ENCODE results near the gene COLQ. TPM values are rescaled to one million over a fixed set of nuclear protein-coding genes. Genes with fewer than 3 reads are reported as not detected.

Gene COLQ
- total and polyA plus RNA-seq, 4 donors, result 0.27 to 2.6 (median 0.67) TPM

GRCh38 chr3:15478640-15478979, 42.9 kb downstream of the COLQ start:
- WGBS, result 85% methylated on average over 5 of the region's 5 CpGs
- no peaks in the 10 kb centered on the region for H3K36me3 ChIP-seq (ENCODE audit: control insufficient read depth in 4 of 4, insufficient read depth in 3 of 4, low read depth in 1 of 4, low read length in 3 of 4)
- no peak overlapping the region for H3K27ac ChIP-seq (ENCODE audit: low read depth in 1 of 2, low read length in 2 of 2)
- no peak for TF ChIP-seq FOXA2 (IDR thresholded peaks at IDR 0.05)
- no peak for TF ChIP-seq RXRA (IDR thresholded peaks at IDR 0.05)
- TF ChIP-seq, protein P1, sequence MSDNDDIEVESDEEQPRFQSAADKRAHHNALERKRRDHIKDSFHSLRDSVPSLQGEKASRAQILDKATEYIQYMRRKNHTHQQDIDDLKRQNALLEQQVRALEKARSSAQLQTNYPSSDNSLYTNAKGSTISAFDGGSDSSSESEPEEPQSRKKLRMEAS (IDR thresholded peaks at IDR 0.05), result no peak
- no peak for TF ChIP-seq FOXA1 (IDR thresholded peaks at IDR 0.05)
- TF ChIP-seq GABPA (IDR thresholded peaks at IDR 0.05 in 1 of 2, conservative IDR thresholded peaks at IDR 0.05 in 1 of 2), result no peak
- no peaks in the 10 kb centered on the region for H3K4me1 ChIP-seq (ENCODE audit: control insufficient read depth in 4 of 4, insufficient read depth in 4 of 4, low read length in 3 of 4)
- H3K27me3 ChIP-seq (ENCODE audit: control insufficient read depth in 4 of 4, insufficient read depth in 4 of 4, low read length in 3 of 4), result no peaks in the 10 kb centered on the region
- no peak overlapping the region for H3K4me3 ChIP-seq (ENCODE audit: low read depth in 1 of 3, low read length in 3 of 3)
- H3K9ac ChIP-seq (ENCODE audit: low read depth in 1 of 2, low read length in 2 of 2), result no peak overlapping the region
- no peak for DNase-seq (ENCODE audit: low spot score)
- no peaks in the 10 kb centered on the region for H3K9me3 ChIP-seq (ENCODE audit: control insufficient read depth in 4 of 4, low read length in 3 of 4)

- H3K4me3 ChIP-seq (ENCODE audit: low read depth in 1 of 3, low read length in 3 of 3), result no peak overlapping the region
- no peak overlapping the region for H3K9ac ChIP-seq (ENCODE audit: low read depth in 1 of 2, low read length in 2 of 2)
- H3K27ac ChIP-seq (ENCODE audit: low read depth in 1 of 2, low read length in 2 of 2), result no peak overlapping the region
- no peaks in the 10 kb centered on the region for H3K9me3 ChIP-seq (ENCODE audit: control insufficient read depth in 4 of 4, low read length in 3 of 4)
- WGBS, result 70% methylated on average over 6 of the region's 6 CpGs
- H3K36me3 ChIP-seq (ENCODE audit: control insufficient read depth in 4 of 4, insufficient read depth in 3 of 4, low read depth in 1 of 4, low read length in 3 of 4), result no peaks in the 10 kb centered on the region
- no peaks in the 10 kb centered on the region for H3K27me3 ChIP-seq (ENCODE audit: control insufficient read depth in 4 of 4, insufficient read depth in 4 of 4, low read length in 3 of 4)
- no peak for DNase-seq (ENCODE audit: low spot score)
- TF ChIP-seq JUND (IDR thresholded peaks at IDR 0.05), result no peak
- TF ChIP-seq RXRA (IDR thresholded peaks at IDR 0.05), result peak; percentile 19 to 25
- no peaks in the 10 kb centered on the region for H3K4me1 ChIP-seq (ENCODE audit: control insufficient read depth in 4 of 4, insufficient read depth in 4 of 4, low read length in 3 of 4)
These were observed 43.4 kb downstream of the COLQ start for GRCh38 chr3:15477951-15478639.

DNA sequence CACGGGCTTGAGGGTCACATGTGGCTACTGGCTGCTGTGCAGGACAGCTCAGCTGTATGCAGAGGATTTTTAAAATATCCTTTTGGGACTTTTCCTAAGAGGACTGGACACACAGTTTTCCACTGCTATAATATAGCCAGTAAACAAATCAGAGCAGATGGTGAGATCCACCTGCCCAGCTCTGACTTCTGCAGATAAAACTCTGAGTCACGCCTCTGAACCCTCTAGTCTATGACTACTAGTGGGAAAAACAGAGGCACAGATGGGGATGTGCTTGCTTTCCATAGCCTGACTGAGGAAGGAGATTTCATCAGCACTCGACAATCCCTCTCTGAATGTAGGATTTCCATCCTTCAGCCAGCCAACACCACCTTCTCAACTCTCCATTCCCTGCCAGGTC, 45.1 kb downstream of the COLQ start:
- Histone ChIP-seq H3K36me3 (ENCODE audit: control insufficient read depth in 4 of 4, insufficient read depth in 3 of 4, low read depth in 1 of 4, low read length in 3 of 4) (no peaks in the 10 kb centered on the region), H3K4me3 (ENCODE audit: low read depth in 1 of 3, low read length in 3 of 3) (no peak overlapping the region), H3K27ac (ENCODE audit: low read depth in 1 of 2, low read length in 2 of 2) (no peak overlapping the region), H3K9me3 (ENCODE audit: control insufficient read depth in 4 of 4, low read length in 3 of 4) (no peaks in the 10 kb centered on the region), H3K27me3 (ENCODE audit: control insufficient read depth in 4 of 4, insufficient read depth in 4 of 4, low read length in 3 of 4) (no peaks in the 10 kb centered on the region), H3K4me1 (ENCODE audit: control insufficient read depth in 4 of 4, insufficient read depth in 4 of 4, low read length in 3 of 4) (no peaks in the 10 kb centered on the region), H3K9ac (ENCODE audit: low read depth in 1 of 2, low read length in 2 of 2) (no peak overlapping the region)
- no peak for DNase-seq (ENCODE audit: low spot score)
- TF ChIP-seq JUND (IDR thresholded peaks at IDR 0.05) (no peak), GABPA (IDR thresholded peaks at IDR 0.05 in 1 of 2, conservative IDR thresholded peaks at IDR 0.05 in 1 of 2) (no peak), YY1 (IDR thresholded peaks at IDR 0.05) (no peak), HNF4G (IDR thresholded peaks at IDR 0.05) (no peak), ATF3 (IDR thresholded peaks at IDR 0.05) (no peak), EGR1 (IDR thresholded peaks at IDR 0.05; ENCODE audit: low read depth in 2 of 2) (no peak), NR2F2 (IDR thresholded peaks at IDR 0.05) (no peak), HNF4A (conservative IDR thresholded peaks at IDR 0.05) (no peak), SP1 (IDR thresholded peaks at IDR 0.05) (no peak), ZBTB33 (IDR thresholded peaks at IDR 0.05) (no peak), FOXA1 (IDR thresholded peaks at IDR 0.05) (no peak)
- WGBS, result 86% methylated on average over 3 of the region's 3 CpGs
